Hematopoietic multipotent progenitor cell (in vitro differentiated cells): Measurements from ENCODE around the gene AAR2. TPM values are rescaled to one million over a fixed set of nuclear protein-coding genes. Genes with fewer than 3 reads are reported as not detected.

ENCODE experiments used
- total RNA-seq: library from RNA; depleted of rRNA; stranded (reverse); fragments of >200 nt; gene quantifications from one replicate; pipeline ENCODE4 v1.2.3, GENCODE V29; 2012

Gene AAR2
- total RNA-seq, 1 donor = 42.5 TPM

Other genes starting within 250 kb of the AAR2 start
- gene EPB41L1, start 81.7 kb upstream of the AAR2 start, total RNA-seq = 1.3 TPM
- gene DLGAP4, start 69.9 kb downstream of the AAR2 start, total RNA-seq = 26.1 TPM